NCI-H748 (cell line): ENCODE measurements around the gene HAUS2.
"Not testable (repeated sequence)": the region's sequence is repeated elsewhere in the genome, so short reads cannot be mapped to it uniquely, and the experiment has no call there.

Source experiments
- DNase-seq: peaks from one replicate; lab custom pipeline; 2025; ENCODE audit not compliant: unreplicated experiment; lab: John Stamatoyannopoulos, UW

HAUS2 gene

DNA sequence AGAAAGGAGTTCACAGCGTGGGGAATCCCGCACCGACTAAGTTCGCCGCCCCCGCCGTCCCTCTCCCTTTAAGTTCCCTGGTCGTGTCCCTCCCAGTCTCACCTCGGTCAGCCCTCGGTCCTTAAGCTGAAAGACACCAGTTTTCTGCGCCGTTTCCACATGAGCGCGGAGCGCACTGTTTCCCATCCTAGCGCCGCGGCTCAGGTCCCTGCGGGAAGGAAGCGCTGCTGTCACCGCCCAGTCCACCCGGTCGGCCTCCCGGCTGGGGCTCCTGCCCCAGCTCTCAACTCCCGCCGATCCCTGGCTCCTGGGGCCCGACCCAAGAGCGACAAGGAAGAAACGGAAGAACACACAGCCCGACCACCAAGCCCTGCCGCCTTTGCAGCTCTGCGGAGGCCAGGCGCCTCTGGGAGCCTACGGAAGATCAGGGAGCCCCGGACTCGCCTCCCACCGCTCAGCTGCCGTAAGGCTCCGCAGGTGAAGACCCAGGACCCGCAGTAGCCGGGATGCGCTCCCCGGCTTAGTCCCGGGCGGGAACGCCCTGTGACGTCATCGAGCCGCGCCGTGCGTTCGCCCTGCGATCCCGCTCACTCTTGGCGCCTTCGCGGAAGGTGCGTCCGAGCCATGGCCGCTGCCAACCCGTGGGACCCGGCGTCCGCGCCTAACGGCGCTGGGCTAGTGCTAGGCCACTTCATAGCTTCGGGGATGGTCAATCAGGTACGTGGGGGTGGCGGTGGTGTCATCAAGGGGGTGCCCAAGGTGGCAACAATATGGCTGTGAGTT, at the start of gene HAUS2, which contains the start of gene LRRC57:
TSS of gene HAUS2 (plus strand) at position 590 of the 783 bp plus-strand sequence. CDS start at position 625, 35 bp downstream.
TSS of gene LRRC57 (minus strand) at position 545 of the 783 bp plus-strand sequence. CDS start at position 186, 359 bp downstream.
- DNase-seq, result peak; percentile 90

DNA sequence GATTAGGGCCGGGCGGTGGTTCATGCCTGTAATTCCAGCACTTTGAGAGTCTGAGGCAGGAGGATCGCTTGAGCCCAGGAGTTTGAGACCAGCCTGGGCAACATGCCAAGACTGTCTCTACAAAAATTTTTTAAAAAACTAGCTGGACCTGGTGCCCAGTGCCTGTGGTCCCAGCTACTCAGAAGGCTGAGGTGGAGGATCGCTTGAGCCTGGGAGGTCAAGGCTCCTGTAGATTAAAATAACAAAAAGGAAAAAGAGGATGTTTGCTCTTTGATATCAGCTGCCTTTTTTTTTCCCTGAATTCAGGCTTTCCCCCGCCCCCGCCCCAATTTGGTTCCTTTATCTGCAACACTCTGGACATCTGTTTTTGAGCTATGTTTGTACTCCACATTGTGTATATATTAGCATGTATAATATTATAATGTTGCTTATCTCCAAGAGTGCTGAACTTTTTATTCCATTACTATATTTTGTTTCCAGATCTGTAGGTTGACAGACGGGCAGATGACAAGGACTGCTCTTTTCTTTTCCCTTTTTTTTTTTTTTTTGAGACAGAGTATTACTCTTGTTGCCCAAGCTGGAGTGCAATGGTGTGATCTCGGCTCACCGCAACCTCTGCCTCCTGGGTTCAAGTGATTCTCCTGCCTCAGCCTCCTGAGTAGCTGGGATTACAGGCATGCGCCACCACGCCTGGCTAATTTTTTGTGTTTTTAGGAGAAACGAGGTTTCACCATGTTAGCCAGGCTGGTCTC, 48.6 kb upstream of the HAUS2 start:
- no peak for DNase-seq

DNA sequence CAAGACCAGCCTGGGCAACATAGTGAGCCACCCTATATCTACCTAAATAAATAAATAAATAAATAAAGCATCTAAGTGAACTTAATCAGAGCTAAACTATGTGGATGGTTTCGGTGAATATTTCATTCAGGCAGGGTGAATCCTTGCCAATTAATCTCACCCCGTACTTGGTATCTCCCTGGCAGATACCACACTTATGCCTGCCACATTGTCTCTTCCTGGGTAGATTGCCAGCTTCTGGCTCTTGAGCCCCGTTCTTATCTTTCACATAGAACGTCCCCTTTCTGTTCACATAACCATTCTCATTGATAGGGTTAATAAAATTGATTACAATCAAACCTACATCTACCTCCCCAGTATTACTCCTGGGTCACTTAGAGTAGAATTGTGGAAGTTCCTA, 46.2 kb upstream of the HAUS2 start:
- no peak for DNase-seq

DNA sequence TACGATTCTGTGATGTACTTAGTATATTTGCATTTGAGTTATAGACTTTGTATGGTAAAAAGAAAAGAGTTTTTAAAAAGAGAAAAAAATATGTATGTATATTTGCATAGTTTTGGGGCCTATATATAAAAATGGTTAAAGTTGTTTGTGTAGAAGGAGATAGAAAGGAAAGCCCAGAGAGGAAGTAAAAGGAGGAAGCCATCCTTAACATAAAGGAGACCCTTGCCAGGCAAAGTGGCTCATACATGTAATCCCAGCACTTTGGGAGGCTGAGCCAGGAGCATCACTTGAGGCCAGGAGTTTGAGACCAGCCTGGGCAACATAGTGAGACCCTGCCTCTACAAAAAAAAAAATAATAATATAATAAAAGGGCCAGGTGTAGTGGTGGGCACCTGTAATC, 44.8 kb upstream of the HAUS2 start:
- DNase-seq, result no peak

DNA sequence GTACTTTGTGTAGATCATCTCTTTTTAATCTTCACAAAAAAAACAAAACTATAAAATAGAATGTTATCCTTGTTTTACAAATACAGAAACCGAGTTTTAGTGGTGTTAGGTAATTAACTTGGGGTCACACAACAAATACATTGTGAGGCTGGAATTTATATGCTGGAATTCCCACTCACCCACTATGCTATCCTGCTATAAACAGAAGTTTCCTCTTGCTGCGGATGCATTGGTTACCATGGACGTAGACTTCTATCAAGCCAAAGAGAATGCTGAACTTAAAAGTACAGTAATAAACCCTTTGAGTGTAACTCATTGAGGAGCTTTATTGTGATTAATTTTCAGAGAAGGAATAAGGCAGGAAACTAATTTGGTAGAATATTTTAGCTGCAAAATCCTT, 44.0 kb upstream of the HAUS2 start:
- no peak for DNase-seq

DNA sequence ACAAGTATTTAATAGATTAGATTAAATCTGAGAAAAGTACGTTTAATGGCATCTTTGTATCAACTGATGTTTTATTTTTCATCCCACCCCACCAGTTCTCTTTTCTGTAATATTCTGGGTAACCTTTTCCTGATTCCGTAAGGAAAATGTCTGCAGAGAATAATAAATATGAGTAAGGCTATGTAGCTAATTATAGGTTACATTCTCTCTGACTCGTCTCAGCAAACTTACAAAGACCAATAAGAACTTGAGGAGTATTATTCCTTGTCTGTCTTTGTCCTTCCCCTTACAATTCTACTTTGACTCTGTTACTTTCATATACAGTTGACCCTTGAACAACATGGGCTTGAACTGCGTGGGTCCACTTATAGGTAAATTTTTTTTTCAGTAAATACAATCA, 41.1 kb upstream of the HAUS2 start:
- no peak for DNase-seq

DNA sequence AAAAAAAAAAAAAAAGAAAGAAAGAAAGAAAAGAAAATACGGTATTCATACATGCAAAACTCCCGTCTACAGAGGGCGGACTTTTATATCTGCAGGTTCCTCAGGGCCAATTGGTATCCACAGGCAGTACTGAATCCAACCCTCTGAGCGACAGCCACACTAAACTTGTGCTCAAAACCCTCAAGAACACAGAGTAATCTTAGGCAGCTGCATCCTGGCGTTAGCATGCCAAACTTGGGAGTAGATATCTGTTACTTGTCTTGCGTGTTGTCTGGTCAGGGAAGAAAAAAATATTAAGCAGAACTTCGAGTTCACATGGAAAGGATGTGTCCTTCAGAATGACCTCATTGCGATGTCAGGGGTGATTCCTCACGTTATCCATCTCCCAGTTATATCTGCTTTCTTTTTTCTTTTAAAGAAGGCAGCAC, 40.4 kb upstream of the HAUS2 start:
- no peak for DNase-seq

DNA sequence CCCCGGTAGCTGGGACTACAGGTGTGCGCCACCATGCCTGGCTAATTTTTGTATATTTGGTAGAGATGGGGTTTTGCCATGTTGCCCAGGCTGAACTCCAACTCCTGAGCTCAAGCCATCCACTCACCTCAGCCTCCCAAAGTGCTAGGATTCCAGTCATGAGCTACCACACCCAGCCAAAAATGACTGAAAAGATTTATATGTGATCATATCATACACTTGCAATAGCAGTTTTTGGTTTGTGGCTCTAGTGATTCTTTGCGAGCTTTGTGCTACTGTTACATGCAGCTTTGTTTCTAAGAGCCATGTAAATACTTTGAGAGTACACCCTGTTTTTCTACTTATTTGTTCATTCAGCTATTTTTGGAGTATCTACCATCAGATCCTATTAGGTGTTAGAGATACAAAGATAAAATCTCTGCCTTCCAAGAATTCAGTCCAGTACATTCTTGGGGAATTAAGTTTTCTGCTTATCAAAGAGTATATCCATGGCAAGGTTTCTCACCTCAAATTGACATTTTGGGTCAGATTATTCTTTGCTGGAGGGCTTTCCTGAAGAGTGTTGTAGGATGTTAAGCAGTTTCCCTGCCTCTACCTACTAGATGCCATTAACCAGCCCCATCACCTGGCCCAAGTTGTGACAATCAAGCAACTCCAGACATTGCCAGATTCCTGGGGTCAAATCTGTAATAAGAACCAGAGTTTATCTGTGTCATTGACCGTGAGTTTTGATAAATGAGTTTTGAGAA, 38.2 kb upstream of the HAUS2 start:
- no peak for DNase-seq

DNA sequence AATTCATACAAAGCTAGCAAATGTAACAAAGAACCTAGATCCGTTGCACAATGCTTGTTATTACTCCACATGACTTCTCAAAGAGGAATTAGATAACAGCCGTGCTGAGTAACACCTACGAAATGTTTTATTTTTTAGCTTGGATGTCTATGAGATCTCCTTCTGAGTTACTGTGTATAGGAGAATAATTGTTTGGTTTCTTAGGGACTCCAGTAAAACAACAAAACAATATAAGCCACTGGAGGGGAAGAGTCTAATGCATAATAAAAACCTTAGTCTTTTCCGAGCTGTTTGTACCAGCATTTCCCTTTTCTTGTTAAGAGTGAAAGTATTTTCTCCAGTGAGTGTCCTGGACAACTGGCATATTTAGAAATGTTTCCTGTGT, 37.6 kb upstream of the HAUS2 start:
- DNase-seq, result no peak

DNA sequence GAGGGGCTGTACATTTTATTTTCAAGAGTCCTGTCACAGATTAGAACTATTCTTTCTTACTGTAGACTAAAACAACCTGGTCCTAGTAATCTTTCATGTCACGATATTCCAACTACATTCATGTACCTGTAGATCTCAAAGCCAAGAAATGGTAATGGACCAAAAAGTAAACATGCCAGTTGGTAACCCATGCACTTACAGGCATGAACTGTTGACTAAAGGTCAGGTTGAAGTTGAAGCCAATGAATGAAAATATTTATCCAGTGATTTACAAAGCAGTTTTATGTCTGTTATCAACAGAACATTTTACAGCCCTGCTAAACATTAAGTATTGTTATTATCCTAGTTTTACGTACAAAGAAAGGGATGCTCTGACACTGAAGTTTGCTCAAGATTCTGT, 25.3 kb upstream of the HAUS2 start:
- no peak for DNase-seq

DNA sequence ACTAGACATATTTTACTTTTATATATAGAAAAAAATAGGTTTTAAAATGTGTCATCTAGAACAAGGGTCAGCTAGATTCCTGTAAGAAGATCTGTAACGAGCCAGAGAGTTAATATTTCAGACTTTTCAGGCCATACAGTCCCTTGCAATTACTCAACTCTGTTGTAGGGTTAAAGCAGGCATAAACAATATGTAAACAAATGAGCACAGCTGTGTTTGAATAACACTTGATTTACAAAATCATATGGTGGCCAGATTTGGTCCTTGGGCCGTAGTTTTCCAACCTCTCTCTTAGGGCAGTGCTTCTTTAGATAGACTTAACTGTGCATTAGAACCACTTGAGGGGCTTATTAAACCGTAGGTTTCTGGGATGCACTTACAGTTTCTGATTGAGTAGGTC, 19.7 kb upstream of the HAUS2 start:
- DNase-seq, result no peak

DNA sequence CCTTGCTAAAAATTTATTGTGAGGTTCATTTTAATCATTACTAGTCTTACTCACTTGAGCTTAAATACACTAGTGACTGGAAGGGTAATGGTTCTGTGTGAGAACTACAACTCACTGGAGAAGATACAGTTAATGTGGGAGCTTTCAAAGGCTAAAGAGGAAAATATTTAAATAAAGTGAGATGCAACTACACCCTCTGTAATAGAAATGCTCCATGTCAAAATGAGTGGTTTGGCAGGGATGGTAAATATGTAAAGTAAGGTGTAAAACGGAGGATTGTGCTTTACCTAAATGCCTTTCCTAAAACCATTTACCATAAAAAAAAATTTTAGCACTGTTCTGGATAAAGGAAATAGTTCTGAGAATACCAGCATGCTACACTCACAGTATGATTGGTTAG, 15.4 kb upstream of the HAUS2 start:
- no peak for DNase-seq

DNA sequence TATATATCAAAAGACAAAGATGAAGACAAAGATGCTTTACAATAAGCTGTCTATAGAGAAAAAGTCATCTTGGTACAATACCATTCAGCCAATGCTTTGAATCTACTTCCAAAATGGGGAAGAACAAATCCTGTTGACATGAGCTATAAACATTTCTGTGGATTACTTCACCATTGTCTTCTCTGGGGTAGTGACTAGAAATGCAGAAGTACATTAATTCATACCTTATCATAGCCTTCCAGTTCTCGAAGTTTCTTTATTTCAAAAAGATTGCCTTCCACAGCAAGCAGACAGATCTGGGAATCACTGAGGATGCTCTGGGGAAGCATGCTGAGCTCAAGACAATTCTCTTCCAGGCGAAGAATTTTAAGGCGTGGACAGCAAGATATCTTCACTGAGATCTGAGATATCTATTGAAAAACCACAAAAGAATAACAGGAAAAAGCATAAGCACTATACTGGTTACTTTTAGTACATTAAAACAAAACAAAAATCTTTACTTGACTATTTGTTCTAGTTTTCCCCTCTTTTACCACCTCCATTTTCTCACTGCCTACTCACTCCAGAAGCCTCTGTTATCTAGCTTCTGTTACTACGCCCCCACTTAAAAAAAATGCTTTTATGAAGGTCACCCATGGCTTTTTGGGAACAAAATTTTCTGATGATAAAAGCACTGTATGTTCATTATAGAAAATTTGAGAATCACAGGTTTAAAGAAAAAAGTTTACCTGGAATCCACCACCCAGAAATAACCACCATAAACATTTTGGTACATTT, 3.6 kb upstream of the HAUS2 start:
- no peak for DNase-seq

DNA sequence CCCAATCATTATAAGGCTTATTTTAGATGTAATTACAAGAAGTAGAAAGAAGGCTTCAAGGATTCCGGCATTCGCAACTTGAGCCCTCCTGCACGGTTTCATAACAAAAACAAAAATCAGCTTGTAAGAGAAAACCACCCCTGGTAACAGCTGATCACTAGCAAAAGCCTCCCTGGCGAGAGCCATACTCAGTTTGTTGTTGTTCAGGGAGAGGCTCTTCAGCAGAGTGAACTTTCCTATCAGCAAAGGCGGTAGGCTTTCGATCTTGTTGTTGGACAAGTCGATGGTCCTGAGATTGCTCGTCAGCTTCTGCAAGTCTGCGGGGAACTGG, 755 bp upstream of the HAUS2 start:
- DNase-seq, result peak; percentile 60

DNA sequence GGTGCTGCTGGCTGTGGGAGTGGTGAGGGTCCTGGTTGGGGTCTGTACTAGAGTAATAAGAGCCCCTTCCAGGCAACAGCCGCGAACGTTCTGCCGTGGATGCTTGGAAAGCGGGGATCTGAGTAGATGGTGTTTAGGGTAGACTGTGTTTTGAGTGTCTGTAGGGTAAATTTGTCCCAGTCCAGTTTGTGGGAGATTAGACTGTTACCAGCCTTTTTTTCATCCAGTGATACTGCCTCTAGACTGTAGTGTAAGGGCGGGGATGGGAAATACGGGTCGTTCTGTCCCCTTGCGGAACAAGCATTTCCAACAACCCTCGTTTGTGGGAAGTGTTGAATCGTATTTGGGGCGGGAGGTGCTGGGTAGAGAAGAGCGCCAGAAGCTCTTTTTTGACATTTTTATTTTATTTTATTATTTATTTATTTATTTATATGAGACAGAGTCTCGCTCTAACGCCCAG, 424 bp downstream of the HAUS2 start:
- peak; percentile 60 for DNase-seq

DNA sequence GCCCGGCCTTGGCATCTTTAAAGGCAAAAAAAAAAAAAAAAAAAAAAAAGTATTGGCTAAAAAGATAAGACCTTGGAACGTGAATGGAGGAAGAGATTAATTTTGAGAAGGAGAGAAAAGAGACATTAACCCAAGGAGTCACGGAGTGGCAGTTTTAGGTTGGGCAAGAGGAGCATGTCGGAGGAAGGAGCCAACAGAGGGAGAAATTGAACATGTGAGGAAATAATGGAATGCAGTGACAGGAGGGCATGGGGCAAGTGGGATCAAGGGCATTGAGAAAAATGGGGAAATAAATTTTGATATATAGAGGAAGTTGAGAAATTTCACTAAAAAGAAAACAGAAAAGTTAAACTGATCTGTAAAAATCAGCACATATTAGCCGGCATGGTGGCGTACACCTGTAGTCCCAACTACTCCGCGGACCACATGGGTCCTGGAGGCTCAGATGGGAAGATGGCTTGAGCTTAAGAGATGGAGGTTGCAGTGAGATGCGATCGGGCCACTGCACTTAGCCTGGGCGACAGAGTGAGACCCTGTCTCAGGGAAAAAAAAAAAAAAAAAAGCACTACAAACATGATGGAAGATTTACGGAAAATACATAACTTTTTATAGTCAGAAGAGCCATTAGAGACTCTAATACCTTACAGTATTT, 1.2 kb downstream of the HAUS2 start:
- DNase-seq, result no peak

DNA sequence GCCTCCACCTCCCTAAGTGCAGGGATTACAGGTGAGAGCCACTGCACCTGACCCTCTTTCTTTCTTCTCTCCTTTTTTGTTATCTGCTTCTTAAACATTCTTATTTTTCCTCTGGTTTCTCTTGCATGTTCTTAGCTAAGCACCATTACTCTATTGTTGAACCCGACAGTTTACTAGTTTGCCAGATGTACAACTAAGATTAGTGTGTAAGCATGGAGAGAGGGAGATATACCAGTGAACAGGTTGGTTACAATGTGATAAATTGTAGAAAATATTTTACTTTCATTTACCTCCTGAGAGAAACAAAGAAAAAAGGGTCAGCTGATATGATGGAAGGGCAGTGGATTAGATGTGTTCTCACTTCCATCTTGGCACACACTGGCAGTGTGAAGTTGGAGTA, 4.9 kb downstream of the HAUS2 start:
- no peak for DNase-seq

DNA sequence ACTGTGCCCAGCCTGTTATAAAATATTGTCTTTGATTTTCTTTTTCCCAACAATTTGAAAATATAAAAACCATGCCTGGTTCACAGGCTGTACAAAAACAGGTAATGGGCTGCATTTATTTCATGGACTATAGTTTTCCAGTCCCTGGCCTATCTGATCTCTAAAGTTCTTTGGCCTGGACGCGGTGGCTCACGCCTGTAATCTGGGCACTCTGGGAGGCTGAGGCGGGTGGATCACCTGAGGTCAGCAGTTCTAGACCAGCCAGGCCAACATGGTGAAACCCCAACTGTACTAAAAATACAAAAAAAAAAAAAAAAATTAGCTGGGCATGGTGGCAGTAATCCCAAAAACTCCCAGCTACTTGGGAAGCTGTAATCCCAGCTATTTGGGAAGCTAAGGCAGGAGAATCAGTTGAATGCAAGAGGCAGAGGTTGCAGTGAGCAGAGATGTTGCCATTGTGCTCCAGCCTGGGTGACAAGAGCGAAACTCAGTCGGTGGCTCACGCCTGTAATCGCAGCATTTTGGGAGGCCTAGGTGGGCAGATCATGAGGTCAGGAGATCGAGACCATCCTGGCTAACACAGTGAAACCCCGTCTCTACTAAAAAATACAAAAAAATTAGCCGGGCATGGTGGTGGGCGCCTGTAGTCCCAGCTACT, 8.0 kb downstream of the HAUS2 start:
- not testable (repeated sequence) for DNase-seq

DNA sequence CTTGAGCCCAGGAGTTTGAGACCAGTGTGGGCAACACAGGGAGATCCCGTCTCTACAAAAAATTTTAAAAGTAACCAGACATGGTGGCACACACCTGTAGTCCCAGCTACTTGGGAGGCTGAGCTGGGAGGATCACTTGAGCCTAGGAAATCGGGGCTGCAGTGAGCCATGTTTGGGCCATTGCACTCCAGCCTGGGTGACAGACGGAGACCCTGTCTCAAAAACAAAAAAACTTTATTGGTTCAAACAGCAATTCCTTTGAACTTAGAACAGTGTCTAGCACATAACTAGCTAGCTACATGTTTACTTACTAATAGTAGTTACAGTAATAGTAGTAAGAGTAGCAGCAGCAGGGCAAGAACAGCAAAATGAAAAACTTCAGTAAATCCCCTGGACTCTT, 10.1 kb downstream of the HAUS2 start:
- no peak for DNase-seq
